HG03066 (cell line): Measurements from ENCODE around the gene ELOVL6.

Experiments used
- ATAC-seq: cut with Tn5 transposase; IDR thresholded peaks from one replicate; pipeline ENCODE4 v1.9.1; 2021; ENCODE audit warnings: low read depth; ENCODE audit not compliant: unreplicated experiment

The ELOVL6 gene

DNA sequence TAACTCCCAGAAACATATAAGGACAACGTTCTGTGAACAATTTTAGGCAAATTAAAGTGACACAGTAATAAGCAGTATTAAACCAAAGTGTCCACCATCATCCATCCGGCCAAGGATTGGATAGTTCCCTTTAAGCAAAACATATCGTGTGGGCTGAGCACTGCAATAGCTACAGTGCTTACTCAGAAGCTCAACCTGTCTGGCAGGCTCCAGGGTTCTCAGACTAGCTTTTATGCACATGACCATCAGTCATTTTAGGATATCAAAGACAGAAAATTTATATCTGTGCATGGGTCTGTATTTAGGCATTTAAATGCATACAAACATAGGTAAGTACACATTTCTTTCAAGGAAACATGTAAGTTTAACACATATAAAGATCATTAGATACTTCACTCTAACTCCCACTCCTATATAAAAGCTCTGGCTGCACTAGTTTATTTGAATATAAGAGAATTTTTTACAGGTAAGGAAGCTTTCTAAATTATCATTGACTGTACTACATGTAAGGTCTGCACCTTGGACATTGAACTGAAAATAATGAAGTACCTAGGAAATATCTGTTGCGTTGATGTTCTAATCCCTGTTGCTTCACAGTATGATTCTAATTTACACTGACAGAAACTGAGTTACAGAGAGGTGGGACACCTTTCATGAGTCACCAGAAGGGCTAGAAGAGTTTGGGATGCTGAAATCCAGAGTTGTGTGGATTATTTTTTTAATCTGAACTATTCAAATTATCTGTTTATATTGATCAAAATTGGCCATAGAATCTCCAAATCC is 67.6 kb downstream of the ELOVL6 start:
- no peak for ATAC-seq

- no peak for ATAC-seq
Measured at GRCh38 chr4:110129544-110129943, 68.9 kb downstream of the ELOVL6 start.

- no peak for ATAC-seq
Measured at GRCh38 chr4:110128472-110128919, 69.9 kb downstream of the ELOVL6 start.

DNA sequence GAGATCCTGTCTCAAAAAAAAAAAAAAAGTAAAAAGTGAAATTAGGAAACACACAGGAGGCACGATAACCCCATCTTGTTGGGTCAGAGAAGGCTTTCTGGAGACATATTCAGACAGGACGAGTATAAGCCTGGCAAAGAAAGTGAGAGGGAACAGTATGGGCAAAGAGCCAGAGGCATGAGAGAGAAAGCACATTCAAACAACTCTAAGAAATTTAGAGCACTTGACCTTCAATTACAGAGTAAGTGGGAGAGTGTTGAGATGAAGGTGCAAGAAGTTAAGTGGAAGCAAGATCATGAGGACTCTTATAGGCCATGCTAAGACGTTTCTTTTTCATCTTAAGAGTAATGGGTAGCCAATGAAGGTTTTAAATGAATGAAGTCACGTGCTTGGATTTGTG is 70.4 kb downstream of the ELOVL6 start:
- ATAC-seq, result no peak

- ATAC-seq, result no peak
Measured at GRCh38 chr4:110124711-110125110, 73.7 kb downstream of the ELOVL6 start.

- ATAC-seq, result no peak
Measured at GRCh38 chr4:110122201-110122600, 76.2 kb downstream of the ELOVL6 start.

DNA sequence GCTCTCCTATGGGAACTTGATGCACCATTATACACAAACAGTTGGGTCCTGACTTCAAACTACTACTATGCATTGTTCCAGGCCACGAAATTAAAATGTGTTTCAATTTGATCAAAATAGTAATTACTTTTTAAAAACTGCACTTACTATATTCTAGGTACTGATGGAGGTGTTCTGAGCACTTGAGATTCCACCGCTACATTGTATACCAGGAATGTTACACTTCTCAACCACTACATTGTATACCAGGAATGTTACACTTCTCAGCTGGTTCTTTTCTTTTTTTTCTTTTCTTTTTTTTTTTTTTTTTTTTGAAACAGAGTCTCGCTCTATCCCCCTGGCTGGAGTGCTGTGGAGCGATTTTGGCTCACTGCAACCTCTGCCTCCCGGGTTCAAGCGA is 77.9 kb downstream of the ELOVL6 start:
- no peak for ATAC-seq

DNA sequence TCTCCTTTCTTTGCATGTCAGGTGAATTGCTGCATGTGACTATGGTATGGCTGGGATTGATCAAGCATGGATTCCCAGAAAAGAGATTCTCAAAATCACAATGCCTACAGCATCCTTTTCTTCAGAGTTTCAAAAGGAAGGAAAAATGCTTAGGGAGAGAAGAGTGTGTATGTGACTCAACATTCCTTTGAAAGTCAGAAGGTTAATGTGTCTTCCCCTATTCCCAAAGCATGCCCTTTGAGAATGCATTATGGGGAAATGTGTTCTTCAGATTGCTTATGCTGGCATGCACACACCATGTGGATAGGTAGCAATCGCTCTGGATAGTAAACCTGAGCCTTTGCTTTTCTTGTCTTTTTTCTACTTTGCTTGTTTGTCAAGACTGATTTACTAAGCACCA is 78.5 kb downstream of the ELOVL6 start:
- ATAC-seq, result no peak

GRCh38 chr4:110119337-110119736 is 79.1 kb downstream of the ELOVL6 start:
- ATAC-seq, result no peak

GRCh38 chr4:110112056-110112455 is 86.4 kb downstream of the ELOVL6 start:
- ATAC-seq, result no peak

GRCh38 chr4:110109455-110109854 is 89.0 kb downstream of the ELOVL6 start:
- ATAC-seq, result no peak

- no peak for ATAC-seq
Measured at GRCh38 chr4:110108960-110109359, 89.5 kb downstream of the ELOVL6 start.

- ATAC-seq, result peak; percentile 96
Measured at GRCh38 chr4:110108422-110108821, 90.0 kb downstream of the ELOVL6 start.

GRCh38 chr4:110107866-110108265 is 90.5 kb downstream of the ELOVL6 start:
- no peak for ATAC-seq

- ATAC-seq, result no peak
Measured at GRCh38 chr4:110106931-110107296, 91.5 kb downstream of the ELOVL6 start.

DNA sequence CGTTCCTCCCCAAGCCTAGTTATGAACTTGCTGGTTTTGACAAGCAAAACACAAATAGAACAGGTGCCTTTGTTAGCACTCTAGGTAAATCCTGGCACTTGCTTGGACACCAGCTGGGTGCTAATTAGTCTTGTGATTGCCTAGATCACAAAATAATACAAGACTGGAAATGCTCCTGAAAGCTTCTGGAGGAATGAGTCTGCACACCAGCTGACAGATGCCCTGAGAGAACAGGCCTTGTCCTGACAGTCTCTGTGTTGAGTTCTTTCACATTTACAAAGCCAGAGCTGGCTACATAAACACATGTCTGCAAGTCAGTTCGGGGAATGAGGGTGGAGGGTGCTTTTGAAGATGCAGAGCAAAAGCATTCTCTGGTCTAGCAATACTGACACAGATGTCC is 93.8 kb downstream of the ELOVL6 start:
- no peak for ATAC-seq

DNA sequence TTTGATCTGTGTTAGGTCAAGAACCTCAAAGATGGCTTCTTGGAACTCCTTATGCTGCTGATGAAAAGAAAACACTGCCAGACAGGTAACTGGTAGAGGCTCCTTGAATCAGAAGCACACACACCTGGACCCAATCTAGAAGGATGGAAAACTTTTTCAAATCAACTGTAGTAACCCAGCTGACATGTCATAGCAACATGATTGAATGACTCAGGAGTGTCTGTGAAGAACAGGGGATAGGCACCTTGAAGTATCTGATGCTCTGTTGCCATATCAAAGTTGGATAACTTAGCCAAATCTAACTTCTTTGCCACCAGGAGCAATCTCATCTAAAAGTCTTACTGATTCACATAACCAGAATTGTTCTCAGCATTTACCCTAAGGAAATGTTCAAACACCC is 98.8 kb downstream of the ELOVL6 start:
- ATAC-seq, result no peak

DNA sequence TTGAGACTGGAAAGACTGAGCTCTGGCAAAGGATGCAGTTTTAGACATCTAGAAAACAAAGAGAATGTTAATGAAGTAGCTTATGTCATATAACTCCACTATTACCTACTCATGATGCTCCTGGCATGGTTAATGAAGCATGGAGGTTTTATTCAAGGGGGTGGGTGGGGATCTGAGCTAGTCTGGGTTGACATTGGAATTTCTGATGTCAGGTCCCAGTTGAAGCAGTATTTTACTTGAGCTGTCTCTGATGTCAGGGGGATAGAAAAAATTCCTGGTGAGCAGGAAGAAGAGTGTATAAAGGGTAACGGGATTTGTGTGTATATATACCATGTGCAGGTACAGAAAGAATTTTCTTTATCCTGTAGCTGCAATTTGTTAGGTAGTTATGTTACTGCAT is 102.0 kb downstream of the ELOVL6 start:
- no peak for ATAC-seq

- ATAC-seq, result no peak
Measured at GRCh38 chr4:110092646-110093045, 105.8 kb downstream of the ELOVL6 start.

DNA sequence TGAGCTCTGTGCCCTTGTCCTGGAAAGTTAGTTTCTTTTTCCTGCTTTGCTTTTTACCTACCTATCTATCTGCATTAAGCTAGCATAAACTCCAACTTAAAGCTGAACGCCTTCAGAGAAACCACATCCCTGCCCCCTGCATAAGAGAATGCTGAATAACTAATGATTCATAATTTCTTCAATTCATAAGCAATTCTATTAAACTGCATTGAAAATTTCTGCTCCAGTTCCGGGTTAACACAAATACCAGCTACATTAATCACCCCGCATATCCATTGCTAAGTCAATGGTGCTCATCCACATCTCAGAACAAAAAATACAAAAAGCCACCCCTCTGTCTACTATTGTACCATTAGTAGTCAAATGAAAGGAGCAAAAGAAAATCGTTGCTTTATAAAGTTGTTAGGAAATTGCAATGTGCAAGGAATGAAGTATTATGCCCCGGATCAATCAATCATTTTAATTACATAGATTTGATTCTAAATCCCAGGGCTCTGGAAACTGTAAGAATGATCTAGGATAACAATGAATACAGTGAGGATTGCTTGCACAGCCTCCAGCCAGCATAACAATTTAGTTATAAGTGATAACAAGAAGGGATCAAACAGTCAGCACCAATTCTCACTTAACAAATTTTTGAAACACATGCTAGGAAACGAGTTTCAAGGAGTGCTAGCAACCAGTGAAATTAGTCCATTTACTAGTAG is 106.8 kb downstream of the ELOVL6 start:
- ATAC-seq, result no peak

- ATAC-seq, result peak; percentile 83
Measured at GRCh38 chr4:110088670-110089069, 109.7 kb downstream of the ELOVL6 start.

- ATAC-seq, result no peak
Measured at GRCh38 chr4:110087070-110087708, 111.2 kb downstream of the ELOVL6 start.
